HCT116 (cell line): Measurements from ENCODE around the gene CLIC3. TPM values are rescaled to one million over a fixed set of nuclear protein-coding genes. Genes with fewer than 3 reads are reported as not detected.

Experiments
- ATAC-seq: fragments of 200-7000 bp; cut with Tn5 transposase; 2 replicates; pipeline ENCODE4 v1.9.1; 2020; ENCODE audit warnings: mild to moderate bottlenecking, moderate library complexity
- BruUV-seq: library from RNA; stranded (reverse); fragments of 400-500 nt; replicated peaks from 2 replicates; lab custom pipeline; 2021; lab: Mats Ljungman, UMichigan
- CTCF ChIA-PET: fragments of 300-600 bp; sonication (Branson Sonifier 250); formaldehyde crosslinking; loops from one replicate; lab custom pipeline; 2021; ENCODE audit warnings: antibody characterized with exemption; lab: Charles Lee
- POLR2A ChIA-PET: fragments of 300-600, 350-600 bp; sonication (Branson Sonifier 250); formaldehyde crosslinking; loops from one replicate; lab custom pipeline; 2021; ENCODE audit warnings: antibody characterized with exemption; lab: Charles Lee
- RAD21 ChIA-PET, 2 experiments: fragments of 300-600 bp; sonication (Branson Sonifier 250); formaldehyde crosslinking; loops; one replicate each; lab custom pipeline; 2023; ENCODE audit warnings: low total read pairs in 2 of 2; ENCODE audit not compliant: uncharacterized antibody in 2 of 2, unreplicated experiment in 2 of 2, low non-redundant PET in 1 of 2; lab: Charles Lee
- DNase-seq: peaks from one replicate; pipeline ENCODE4 v3.0.0-alpha.2; 2010; ENCODE audit warnings: low read depth, low spot score
- H2AFZ ChIP-seq: fragments of 200-600 bp; shearing (Covaris generic), sonication (generic); 2 replicates; pipeline ENCODE4 v1.6.1; 2017; ENCODE audit warnings: low read depth, mixed run types, mixed read lengths, antibody characterized with exemption, low read length; ENCODE audit not compliant: poor library complexity, severe bottlenecking
- H3K27ac ChIP-seq: 2 replicates; pipeline ENCODE4 v1.5.1; 2012; ENCODE audit warnings: low read depth, low read length
- H3K27me3 ChIP-seq: fragments of 200-600 bp; sonication (generic); 2 replicates; pipeline ENCODE4 v1.6.1; 2016; ENCODE audit warnings: mixed run types, low read length, mixed read lengths; ENCODE audit not compliant: insufficient read depth
- H3K36me3 ChIP-seq, 2 experiments: fragments of 200-500 bp in 1 of 2; fragments of 200-600 bp in 1 of 2; sonication (Bioruptor generic) in 1 of 2; sonication (generic) in 1 of 2; 2 replicates each; pipeline versions ENCODE4 v1.5.1 to v1.6.1; 2014 to 2016; ENCODE audit warnings: low read length in 2 of 2, inconsistent platforms in 1 of 2, mixed read lengths in 1 of 2, mixed run types in 1 of 2; ENCODE audit not compliant: insufficient read depth in 2 of 2, control insufficient read depth in 1 of 2
- H3K4me1 ChIP-seq, 2 experiments: fragments of 200-600 bp in 1 of 2; sonication (generic) in 1 of 2; 2 replicates each; pipeline versions ENCODE4 v1.5.1 to v1.6.1; 2012 to 2017; ENCODE audit warnings: low read length in 2 of 2, inconsistent platforms in 1 of 2, mild to moderate bottlenecking in 1 of 2, mixed read lengths in 1 of 2, mixed run types in 1 of 2, moderate library complexity in 1 of 2; ENCODE audit not compliant: insufficient read depth in 2 of 2, control insufficient read depth in 1 of 2
- H3K4me2 ChIP-seq: fragments of 200-600 bp; sonication (generic); 2 replicates; pipeline ENCODE4 v1.6.1; 2017; ENCODE audit warnings: mixed run types, low read length, mixed read lengths
- H3K4me3 ChIP-seq, 2 experiments: fragments of 200-600 bp in 1 of 2; sonication (generic) in 1 of 2; replicated peaks in 1 of 2; 2 replicates each; pipeline ENCODE4 v1.5.1; 2011 to 2016; ENCODE audit warnings: low read length in 2 of 2, control low read depth in 1 of 2, low read depth in 1 of 2, mild to moderate bottlenecking in 1 of 2, mixed read lengths in 1 of 2, mixed run types in 1 of 2
- H3K79me2 ChIP-seq: fragments of 200-600 bp; sonication (generic); 2 replicates; pipeline ENCODE4 v1.6.1; 2017; ENCODE audit warnings: mild to moderate bottlenecking, mixed run types, low read length, moderate library complexity, mixed read lengths; ENCODE audit not compliant: insufficient read depth
- H3K9ac ChIP-seq: fragments of 200-600 bp; sonication (generic); 2 replicates; pipeline ENCODE4 v1.6.1; 2016; ENCODE audit warnings: low read length, mixed read lengths
- H3K9me2 ChIP-seq: fragments of 200-600 bp; sonication (generic), shearing (Covaris generic); 2 replicates; pipeline ENCODE4 v1.6.1; 2017; ENCODE audit warnings: mixed run types, mild to moderate bottlenecking, moderate library complexity; ENCODE audit not compliant: insufficient read depth
- H3K9me3 ChIP-seq, 2 experiments: fragments of 200-500 bp in 1 of 2; fragments of 200-600 bp in 1 of 2; sonication (Bioruptor generic) in 1 of 2; sonication (generic) in 1 of 2; 2 replicates each; pipeline ENCODE4 v1.6.1; 2014 to 2017; ENCODE audit warnings: low read length in 2 of 2, mixed read lengths in 2 of 2, inconsistent platforms in 1 of 2, low read depth in 1 of 2, mild to moderate bottlenecking in 1 of 2, mixed run types in 1 of 2, moderate library complexity in 1 of 2; ENCODE audit not compliant: control insufficient read depth in 1 of 2, insufficient read depth in 1 of 2
- H4K20me1 ChIP-seq: fragments of 200-600 bp; sonication (generic), shearing (Covaris generic); 2 replicates; pipeline ENCODE4 v1.6.1; 2017; ENCODE audit warnings: mixed run types, mild to moderate bottlenecking, moderate library complexity; ENCODE audit not compliant: insufficient read depth
- CEBPB ChIP-seq: IDR thresholded peaks from 2 replicates; pipeline ENCODE4 v1.6.1; 2012; ENCODE audit warnings: low read depth
- EGR1 ChIP-seq: IDR thresholded peaks from 2 replicates; pipeline ENCODE4 v1.6.1; 2012; ENCODE audit warnings: low read depth
- EZH2phosphoT487 ChIP-seq: fragments of 200-600 bp; IDR thresholded peaks from 2 replicates; pipeline ENCODE4 v1.6.1; 2018; ENCODE audit warnings: antibody characterized with exemption, borderline replicate concordance
- FOSL1 ChIP-seq: IDR thresholded peaks from 2 replicates; pipeline ENCODE4 v1.6.1; 2012; ENCODE audit warnings: low read depth
- JUND ChIP-seq: IDR thresholded peaks from 2 replicates; pipeline ENCODE4 v1.6.1; 2012
- MAX ChIP-seq: IDR thresholded peaks from 2 replicates; pipeline ENCODE4 v1.6.1; 2012
- POLR2A ChIP-seq: IDR thresholded peaks from 2 replicates; pipeline ENCODE4 v1.7.0; 2011; ENCODE audit warnings: borderline replicate concordance; ENCODE audit not compliant: insufficient read depth, insufficient read length; ENCODE audit errors: extremely low read depth
- POLR2AphosphoS5 ChIP-seq: IDR thresholded peaks from 2 replicates; pipeline ENCODE4 v1.6.1; 2011; ENCODE audit warnings: mild to moderate bottlenecking, low read depth, low read length, moderate library complexity
- SRF ChIP-seq: IDR thresholded peaks from 2 replicates; pipeline ENCODE4 v1.6.1; 2012; ENCODE audit warnings: low read depth
- TCF7L2 ChIP-seq: IDR thresholded peaks from 2 replicates; pipeline ENCODE4 v1.7.0; 2011; ENCODE audit warnings: borderline replicate concordance, inconsistent platforms; ENCODE audit not compliant: insufficient read depth, insufficient read length; ENCODE audit errors: extremely low read depth
- YY1 ChIP-seq: IDR thresholded peaks from 2 replicates; pipeline ENCODE4 v1.6.1; 2011; ENCODE audit warnings: low read length, low read depth, moderate library complexity, mild to moderate bottlenecking; ENCODE audit not compliant: insufficient replicate concordance; ENCODE audit errors: extremely low read depth
- ZBTB33 ChIP-seq: IDR thresholded peaks from 2 replicates; pipeline ENCODE4 v1.6.1; 2011; ENCODE audit warnings: mild to moderate bottlenecking, low read length, moderate library complexity; ENCODE audit not compliant: insufficient replicate concordance; ENCODE audit errors: extremely low read depth
- ZFX ChIP-seq: fragments of 450-650 bp; IDR thresholded peaks from 2 replicates; pipeline ENCODE4 v1.6.1; 2017
- ZNF274 ChIP-seq: fragments of 200-500 bp; sonication (Bioruptor generic); IDR thresholded peaks from 2 replicates; pipeline ENCODE4 v1.6.1; 2014; ENCODE audit warnings: mild to moderate bottlenecking, low read depth, low read length, inconsistent platforms
- intact Hi-C: fragments of 100-400 bp; cut with micrococcal nuclease; formaldehyde crosslinking; loops from 2 replicates; pipeline ENCODE4 v1.10.0; 2022
- total RNA-seq: library from RNA; stranded (reverse); gene quantifications from one replicate; pipeline ENCODE4 v1.2.1, GENCODE V29; 2021; ENCODE audit not compliant: unreplicated experiment

The CLIC3 gene
- total RNA-seq, 1 experiment from 2014 or later: 8.4 TPM

- BruUV-seq: no TSS peak
- Histone ChIP-seq H4K20me1 (no peaks in the 10 kb centered on the region), H3K27ac (no peak overlapping the region), H3K9me3 (no peaks in the 10 kb centered on the region), H3K4me2 (no peak overlapping the region), H3K27me3 (no peaks in the 10 kb centered on the region), H2AFZ (no peak overlapping the region), H3K9ac (no peak overlapping the region), H3K4me1 (peaks cover 0 to 15% of the 10 kb centered on the region in 2 experiments; a peak in 2 of 4 replicates), H3K36me3 (no peaks in the 10 kb centered on the region), H3K4me3 (no peak overlapping the region), H3K79me2 (no peaks in the 10 kb centered on the region), H3K9me2 (no peaks in the 10 kb centered on the region)
- ChIA-PET CTCF (no interaction called here), RAD21 (no interaction called here), POLR2A (interaction anchor here (1.0 to 1.3 kb wide), 2 partner anchors 10 to 105 kb away, joined by 3 read pairs; no protein-coding TSS in a partner anchor)
- intact Hi-C loops: no loop called here
- ATAC-seq (no peak), DNase-seq (no peak)
- no peak for TF ChIP-seq ZBTB33
- no peak for TF ChIP-seq POLR2AphosphoS5
- no peak for TF ChIP-seq EZH2phosphoT487
- TF ChIP-seq SRF: no peak
- no peak for TF ChIP-seq FOSL1
- no peak for TF ChIP-seq ZFX
- TF ChIP-seq JUND: no peak
- no peak for TF ChIP-seq MAX
- TF ChIP-seq CEBPB: no peak
- TF ChIP-seq POLR2A: no peak
- no peak for TF ChIP-seq TCF7L2
- no peak for TF ChIP-seq YY1
- no peak for TF ChIP-seq ZNF274
- TF ChIP-seq EGR1: no peak
Observed at GRCh38 chr9:136981588-136982231, 14.7 kb downstream of the CLIC3 start.
